GM21737 (cell line): ENCODE data around the gene TPM2.

ENCODE experiments used
- ATAC-seq: cut with Tn5 transposase; IDR thresholded peaks from one replicate; pipeline ENCODE4 v1.9.1; 2021; ENCODE audit warnings: mild to moderate bottlenecking, moderate library complexity; ENCODE audit not compliant: unreplicated experiment

The TPM2 gene

DNA sequence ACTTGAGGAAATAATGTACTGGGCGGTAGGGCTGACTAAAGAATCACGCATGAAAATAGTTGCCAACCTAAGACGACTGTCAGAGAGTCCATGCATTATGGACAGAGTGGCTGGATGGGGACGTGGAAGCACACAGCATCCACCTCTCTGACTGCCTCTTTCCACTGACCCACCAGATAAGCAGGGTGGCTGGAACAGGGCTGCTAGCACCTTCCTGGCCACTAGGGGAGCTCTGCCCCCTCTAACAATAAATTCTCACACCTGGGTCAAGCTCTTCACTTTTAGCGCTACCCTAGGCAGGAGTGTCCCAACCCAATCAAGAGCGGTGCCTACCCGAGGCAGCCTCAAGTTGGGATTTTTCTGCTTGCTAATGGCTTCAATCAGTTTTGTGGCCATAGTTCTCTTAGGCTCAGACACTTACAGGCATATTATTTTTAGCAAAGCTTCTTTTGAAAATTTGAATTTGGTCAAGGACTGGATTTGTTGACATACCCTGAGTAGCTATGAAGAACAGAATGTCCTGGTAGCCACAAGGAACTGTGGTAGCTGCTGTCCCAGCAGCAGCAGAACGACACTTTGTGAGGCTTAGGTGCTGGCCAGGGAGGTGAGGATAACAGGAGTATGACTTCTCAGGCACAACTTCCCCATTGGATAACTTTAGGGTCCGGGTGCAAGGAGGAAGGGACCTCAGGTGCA, 6.9 kb upstream of the TPM2 start:
- ATAC-seq = peak; percentile 78

DNA sequence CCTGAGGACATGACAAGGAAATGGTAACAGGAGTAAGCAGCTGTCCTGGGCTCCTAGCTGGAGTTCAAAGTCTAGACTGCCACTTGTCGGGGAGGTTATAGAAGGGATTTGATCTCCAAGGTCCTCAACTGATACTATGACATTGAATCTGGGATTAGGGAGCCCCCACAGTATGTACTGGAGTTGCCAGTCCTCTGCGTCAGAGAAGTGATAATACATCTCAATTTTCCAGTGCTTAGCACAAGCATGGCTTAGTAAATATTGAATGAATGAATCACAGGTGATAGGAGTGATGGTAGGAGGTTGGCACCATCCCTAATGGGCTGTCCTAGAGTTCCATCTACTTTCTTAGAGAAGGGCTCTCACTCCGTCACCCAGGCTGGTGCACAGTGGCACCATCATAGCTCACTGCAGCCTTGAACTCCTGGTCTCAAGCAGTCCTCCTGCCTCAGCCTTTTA, 6.2 kb upstream of the TPM2 start:
- no peak for ATAC-seq

DNA sequence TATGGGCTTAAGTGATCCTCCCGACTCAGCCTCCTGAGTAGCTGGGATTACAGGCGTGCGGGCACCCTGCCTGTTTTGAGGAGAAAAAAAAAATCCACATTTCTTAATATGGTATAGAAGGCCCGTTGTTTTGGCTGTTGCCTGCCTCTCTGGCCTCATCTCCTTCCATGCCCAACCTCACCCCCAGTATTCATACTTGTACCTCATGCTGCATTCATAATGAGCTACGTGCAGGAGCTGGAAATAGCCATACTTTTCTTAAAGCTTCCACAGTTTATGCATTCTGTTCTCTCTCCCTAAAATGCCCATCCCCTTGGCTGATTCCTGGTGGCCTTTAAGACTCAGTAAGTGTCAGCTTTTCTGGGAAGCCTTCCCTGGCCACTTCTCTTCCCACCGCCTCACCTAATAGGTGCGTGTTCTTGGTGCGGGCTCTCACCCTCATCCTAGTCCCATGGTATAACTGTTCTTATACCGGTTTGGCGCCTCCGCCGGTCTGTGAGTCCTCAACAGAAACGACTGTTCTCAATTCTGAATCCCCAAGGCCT, 2.1 kb upstream of the TPM2 start:
- ATAC-seq = no peak

DNA sequence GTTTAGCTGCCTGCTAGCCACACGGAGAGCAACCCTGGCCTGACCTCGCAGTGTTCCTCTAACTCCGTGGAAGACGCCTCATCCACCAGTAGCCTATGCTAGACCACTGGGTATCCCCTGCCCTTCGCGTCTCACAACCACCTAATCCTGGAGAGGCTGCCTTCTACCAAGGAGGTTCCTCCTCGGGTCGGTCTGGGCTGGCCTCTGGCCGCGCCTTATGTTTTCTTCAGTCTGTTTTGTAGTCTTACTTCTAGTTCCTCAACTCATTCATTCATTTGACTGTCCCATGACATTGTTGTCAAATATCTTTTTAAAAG, 1.6 kb upstream of the TPM2 start:
- ATAC-seq = no peak

DNA sequence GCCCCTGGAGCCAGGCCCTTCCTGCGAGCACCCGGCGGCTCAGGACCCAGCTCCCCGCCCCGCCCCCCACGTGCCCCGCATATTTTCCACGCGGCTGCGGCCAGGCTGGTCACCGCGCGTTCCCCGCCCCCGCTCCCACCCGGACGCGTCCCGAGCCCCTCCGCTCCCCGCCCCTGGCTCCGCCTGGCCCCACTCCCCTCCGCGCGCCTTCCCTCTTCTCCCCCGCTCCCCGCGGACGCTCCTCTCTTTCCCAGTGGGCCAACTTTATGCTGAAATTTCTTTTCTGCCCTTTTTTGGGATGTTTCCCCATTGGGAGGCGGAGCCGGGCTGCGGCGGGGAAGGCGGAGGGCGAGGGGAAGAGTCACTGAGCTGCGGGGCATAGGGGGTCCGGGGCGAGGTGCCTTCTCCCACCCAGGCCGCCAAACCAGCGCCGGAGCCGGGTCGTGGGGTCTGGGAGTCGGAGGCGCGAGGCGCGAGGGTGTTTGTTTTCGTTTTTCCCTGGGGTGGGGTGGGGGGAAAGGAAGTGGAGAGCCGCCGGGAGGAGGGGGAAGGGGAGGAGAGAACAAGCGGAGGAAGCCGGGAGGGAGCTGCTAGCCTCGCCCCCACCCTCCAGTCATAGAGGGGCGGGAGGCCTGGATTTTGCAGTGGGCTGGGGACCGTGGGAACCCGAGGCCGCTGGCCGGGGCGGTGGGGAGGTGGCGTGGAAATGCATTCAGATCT, 1.0 kb upstream of the TPM2 start:
- ATAC-seq = no peak

DNA sequence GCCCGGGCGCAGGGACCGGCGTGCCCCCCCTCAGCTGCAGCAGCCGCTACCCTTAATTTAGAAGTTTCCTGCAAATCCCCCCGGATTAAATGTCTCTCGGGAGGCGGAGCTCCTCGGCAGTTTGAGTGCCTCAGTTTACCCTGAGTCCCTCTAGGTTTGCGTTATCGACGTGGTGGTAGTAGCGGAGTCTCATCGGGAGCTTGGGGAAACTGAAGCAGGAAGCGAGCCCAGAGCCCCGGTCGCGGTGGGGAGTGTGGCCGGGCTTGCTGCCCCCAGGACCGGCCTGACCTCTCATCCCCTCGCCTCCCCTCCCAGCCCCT, 529 bp upstream of the TPM2 start:
- no peak for ATAC-seq

DNA sequence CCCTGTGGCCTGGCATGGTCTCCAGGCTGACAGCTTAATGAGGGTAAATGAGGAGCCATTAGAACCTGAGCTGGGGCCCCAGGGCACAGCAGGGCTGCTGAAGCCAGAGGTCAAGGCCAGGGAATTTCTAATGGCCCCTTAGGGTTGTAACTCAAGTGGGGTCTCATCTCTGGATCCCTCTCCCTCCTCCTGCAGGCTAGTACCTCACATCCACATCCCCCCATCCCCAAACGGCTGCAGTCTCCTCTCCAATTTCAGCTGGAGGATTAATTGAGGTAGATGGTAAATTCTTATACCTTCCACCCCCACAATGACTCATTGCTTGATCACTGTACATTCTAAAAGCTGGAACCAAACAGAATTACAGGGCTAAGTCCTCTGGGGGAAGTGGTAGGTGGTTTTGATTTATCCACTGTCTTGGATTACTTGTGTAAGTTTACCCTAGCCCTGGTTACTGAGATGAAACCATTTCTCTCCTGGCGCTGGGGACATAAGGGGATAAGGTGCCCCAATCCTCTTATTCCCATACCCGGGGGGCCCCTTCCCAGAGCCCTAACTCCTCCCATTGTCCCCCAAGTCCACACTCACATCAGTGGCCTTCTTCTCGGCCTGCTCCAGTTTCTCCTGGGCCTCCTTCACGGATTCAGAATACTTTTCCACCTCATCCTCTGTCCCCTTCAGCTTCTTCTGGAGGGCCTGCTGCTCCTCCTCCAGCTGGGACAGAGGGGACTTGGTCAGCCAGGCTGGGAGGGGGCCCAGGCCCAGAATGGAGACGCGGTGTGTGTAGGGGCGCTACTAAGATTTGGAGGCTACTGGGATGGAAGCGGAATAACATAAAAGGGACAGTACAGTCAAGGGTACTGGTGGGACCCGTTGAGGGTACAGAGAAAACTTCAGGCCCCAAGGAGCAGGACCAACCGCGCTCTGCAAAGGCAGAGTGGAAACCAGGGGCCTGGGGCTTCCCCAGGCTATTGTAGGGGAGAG, 875 bp downstream of the TPM2 start:
- no peak for ATAC-seq

DNA sequence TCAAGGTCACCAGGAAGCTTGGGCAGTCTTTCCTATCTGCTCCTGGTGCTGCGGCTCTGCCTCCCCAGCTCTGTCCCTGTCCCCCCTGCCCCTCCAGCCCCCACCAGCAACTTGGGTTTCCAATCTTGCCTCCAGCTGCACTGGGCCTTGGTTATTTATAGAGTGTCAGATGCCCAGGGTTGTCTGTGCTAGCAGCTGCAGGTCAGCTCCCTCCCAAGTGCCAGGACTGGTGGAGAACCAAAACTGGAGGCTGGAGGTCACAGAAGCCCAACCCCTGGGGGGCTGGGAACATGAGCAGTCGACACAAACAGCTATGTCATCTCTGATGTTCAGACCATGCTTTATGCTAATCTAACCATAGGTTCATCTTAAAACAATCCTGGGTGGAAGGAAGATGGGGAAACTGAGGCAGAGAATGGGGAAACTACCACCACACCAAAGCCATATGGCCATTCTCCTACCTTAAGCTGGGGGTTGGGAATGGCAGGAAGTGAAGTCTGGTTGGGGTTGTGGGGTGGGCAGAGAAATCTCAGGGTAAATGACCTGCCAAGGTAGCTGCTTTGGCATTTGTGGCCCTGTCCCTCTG, 1.7 kb downstream of the TPM2 start:
- no peak for ATAC-seq

DNA sequence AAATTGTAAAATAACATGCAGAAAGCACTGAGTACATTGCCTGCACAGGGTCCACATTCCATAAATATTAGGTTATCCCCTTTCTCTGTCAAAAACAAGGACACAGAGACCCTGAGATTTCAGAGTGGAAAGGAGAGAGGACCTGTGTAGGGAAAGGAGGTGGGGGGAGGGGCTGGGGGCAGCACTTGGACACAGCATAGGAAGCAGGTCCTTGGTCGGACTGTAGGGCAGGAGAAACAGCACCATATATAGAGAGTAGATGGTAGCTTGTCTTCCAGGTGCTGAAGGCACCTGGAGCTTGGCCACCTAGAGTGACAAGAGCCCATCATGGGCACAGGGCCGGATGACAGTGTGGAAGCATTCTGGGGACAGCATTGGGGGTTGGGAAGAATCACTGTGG, 2.4 kb downstream of the TPM2 start:
- no peak for ATAC-seq

DNA sequence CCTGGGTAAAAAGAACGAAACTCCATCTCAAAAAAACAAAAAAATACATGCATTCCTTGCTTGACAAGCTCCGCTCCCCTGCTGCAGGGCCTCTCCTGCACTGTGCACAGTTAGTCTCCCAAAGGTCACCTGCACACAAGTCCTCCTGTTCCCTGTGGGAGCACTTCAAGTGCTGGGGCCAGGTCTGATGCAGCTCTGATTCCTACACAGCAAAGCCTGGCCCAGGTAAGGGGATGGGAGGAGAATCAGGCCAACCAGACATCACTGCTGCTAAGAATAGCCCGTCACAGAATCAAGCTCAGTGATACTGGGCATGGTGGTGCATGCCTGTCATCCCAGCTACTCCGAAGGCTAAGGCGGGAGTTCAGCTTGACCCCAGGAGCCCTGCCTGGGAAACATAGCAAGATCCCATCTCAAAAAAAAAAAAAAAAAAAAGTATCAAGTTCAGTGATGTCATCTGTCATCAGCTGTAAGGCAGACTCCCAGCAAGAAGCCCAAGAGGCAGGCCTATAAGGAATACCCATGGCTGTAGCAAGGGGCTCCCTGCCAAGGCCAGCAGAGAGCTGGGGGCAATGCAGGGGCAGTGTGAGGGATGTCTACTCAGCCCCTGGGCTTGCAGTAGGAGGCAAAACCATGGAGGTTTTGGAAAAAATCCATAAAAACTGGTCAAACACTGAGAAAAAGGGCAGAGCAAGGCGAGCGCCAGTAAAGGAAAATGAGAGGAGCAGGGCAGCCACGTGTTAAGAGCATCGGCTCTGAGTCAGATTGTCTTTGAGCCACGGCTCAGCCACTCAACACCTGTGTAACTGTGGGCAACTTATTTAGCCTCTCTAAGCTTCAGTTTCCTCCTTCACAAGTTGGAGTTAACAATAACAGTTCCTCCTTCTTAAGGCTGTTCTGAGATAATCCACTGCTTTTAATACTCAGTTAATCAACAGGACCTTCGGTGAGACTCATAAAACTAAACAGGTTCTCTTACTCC, 3.2 kb downstream of the TPM2 start:
- no peak for ATAC-seq

DNA sequence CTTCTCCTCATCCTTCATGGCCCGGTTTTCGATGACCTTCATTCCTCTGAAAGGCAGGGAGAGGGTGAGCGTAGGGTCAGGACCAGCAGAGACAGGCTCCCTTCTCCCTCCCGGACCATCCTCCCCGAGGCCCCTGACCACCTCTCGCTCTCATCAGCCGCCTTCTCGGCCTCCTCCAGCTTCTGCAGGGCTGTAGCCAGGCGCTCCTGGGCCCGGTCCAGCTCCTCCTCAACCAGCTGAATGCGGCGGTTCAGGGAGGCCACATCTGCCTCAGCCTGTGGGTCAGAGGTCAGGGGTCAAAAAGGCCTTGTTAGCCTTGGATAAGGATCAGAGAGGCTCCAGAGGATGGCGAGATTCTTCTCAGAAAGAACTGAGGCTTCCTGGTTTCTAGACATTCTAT, 4.2 kb downstream of the TPM2 start:
- no peak for ATAC-seq

DNA sequence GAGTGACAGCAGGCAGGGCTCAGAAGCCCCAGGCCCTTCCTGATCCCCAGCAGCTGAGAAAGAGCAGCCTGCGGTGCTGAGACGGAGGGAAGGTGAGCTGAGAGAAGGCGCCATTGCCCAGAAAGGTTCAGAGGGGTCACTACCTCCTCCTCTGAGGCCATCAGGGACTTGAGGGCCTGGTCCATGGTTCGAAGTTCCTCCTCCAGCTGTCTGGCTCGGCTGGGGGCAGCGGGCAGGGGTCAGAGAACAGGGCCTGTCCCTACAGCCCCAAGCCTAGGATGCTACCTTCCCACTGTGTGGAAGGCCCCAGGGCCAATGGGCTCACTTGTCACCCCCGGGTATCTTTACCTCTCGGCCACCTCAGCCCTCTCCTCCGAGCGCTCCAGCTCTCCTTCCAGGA, 4.8 kb downstream of the TPM2 start:
- no peak for ATAC-seq

DNA sequence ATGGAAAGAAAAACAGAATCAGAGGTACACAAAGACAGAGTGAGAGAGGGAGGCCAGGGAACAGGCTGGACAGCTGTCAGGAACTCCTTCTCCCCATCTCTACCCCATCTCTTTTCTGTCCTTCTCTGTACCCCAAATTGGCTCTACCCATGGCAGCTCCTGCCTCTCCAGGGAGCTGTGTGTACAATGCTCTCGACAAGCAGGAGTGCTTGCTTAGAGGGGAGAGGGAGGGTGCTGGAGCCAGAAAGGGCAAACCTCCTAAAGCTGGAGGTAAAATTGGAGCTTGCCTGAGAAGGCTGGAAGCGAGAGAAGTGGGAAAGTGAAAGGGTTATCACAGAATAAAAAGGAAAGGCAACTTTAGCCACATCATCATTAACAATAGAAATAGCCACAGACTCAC, 6.4 kb downstream of the TPM2 start:
- no peak for ATAC-seq

DNA sequence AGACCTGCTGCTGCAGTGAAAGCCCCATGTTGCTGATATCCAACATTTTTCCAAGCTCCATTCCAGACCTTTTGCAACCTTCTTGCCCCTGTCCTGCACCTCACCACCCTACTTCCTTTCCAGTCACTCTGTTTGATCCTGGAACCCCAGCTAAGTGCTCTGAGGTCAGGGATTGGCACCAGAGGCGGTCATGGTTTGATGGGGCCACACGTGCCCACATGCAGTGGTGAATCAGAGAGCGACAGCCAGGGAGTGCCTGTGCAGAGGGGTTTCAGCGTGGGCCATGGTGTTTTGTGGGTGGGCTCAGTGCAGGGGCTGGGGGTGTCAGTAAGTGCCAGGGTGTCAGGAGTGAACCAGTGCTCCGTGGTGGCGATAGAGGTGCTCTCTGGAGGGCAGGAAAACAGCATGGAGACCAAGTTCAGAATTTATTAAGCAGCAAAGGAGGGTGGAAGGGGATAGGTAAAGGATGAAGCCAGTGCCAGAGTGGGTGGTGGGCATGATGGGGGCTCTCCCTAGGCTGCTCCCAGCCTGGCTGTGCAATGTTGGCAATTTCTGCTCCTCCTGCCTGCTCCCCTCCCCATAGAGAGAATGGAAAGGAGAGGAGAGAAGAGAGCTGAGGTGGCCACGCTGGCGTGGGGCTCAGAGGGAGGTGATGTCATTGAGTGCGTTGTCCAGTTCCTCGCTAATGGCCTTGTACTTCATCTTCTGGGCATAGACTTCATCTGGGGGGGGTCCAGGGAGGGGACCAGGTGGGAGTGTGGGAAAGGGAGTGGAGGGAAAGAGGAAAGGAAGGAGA, 7.0 kb downstream of the TPM2 start:
- ATAC-seq = no peak

DNA sequence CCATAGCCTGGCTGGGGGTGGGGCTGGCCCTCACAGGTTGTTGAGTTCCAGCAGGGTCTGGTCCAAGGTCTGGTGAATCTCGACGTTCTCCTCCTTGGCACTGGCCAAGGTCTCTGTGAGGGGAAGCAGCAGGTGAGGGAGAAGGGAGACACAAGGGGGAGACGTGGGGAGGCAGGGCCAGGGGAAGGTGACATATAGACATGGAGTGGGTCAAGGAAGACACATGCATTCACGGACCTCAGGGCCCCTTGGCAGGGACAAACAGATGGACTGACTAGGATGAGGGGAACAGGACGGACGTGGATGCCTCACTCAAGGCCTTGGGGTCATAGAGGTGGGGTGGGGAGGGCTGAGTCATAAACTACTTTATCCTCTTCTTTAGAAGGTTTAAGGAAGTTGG, 7.7 kb downstream of the TPM2 start:
- ATAC-seq = no peak

DNA sequence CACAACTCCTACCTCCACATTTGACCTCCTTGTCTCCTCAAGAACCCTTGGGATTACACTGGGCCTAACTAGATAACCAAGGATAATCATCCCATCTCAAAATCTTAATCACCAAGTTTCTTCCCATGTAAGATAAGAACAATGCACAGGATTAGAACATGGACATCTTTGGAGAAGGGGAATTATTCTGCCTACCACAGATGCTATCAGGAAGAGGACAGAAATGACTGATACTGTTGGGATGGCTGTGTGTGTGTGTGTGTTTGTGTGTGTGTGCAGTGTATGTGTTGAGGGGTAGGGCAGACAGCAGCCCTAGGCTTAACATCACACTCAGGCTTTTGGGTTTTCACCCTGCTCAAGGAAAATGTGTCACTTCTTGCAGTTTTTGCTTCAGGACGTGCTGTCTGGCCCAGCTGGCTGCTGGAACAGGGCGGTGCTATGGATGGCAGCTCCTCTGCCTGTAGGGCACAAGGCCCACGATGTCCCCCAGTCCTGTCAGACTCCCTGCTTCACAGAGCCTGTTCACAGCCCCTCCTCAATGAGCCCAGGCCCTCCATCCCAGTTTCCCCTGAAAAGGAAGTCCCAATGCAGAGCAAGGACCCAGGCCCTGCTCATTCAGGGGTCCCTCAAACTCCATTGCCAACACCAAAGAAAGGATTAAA, 8.3 kb downstream of the TPM2 start:
- no peak for ATAC-seq

DNA sequence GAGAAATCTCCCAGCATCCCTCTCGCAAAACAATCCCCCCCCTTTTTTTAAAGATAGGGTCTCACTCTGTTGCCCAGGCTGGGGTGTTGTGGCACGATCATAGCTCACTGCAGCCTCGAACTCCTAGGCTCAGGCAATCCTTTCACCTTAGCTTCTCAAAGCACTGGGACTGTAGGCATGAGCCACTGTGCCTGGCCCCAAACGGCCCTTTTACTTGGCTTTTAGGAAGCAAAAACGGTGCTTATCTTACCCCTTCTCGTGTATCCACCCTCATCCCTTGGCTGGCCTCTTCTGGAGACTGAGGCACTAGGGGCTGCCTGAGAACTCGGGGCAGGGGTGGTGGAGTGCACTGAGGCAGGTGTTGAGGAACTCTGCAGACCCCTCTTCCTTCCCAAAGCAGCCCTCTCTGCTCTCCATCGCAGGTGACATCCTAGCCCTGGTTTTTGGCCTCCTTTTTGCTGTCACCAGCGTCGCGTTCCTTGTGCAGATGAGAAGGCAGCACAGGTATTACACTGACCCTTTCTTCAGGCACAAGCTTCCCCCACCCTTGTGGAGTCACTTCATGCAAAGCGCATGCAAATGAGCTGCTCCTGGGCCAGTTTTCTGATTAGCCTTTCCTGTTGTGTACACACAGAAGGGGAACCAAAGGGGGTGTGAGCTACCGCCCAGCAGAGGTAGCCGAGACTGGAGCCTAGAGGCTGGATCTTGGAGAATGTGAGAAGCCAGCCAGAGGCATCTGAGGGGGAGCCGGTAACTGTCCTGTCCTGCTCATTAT, 9.2 kb downstream of the TPM2 start:
- no peak for ATAC-seq

DNA sequence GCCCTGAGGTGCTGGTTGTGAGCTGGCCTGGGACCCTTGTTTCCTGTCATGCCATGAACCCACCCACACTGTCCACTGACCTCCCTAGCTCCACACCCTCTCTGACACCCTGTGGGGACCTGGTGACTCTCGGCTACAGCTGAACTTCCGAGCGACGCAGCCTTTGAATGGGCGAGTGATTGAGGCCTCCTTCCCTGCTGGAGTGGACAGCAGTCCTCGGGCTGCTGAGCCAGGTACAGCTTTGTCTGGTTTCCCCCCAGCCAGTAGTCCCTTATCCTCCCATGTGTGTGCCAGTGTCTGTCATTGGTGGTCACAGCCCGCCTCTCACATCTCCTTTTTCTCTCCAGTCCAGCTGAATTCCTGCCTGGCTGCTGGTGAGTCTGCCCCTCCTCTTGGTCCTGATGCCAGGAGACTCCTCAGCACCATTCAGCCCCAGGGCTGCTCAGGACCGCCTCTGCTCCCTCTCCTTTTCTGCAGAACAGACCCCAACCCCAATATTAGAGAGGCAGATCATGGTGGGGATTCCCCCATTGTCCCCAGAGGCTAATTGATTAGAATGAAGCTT, 9.9 kb downstream of the TPM2 start:
- ATAC-seq = no peak
